ENCODE measurements around the gene EVL. TPM values are rescaled to one million over a fixed set of nuclear protein-coding genes. Genes with fewer than 3 reads are reported as not detected.

The EVL gene
- total and polyA plus RNA-seq, 8 donors, result 23.0 to 68.4 (median 41.3) TPM

DNA sequence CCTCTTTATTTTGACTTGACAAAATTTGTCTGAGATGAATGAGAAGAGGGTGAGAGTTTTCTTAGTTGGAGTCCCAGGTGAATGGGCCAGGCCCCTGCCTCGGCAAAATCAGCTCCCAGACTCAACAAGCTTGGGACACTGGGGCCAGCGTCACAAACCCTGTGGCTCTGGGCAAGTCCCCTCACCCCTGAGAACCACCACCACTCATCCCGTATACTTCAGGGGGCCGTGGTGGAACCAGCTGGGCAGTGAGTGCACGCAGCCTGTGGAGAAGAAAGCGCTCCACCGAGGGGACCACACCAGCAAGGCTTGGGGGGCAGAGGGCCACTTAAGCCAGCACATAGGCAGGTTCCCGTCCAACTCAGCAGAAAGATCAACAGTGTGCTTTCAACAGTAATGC lies 54.0 kb downstream of the EVL start:
- DNase-seq (peak in 1 of 6 donors; percentile 21), ATAC-seq (no peak), FAIRE-seq (no peak)
- WGBS, 2 donors, result 89 to 94% methylated on average over 8 of the region's 8 CpGs
- Histone ChIP-seq H3K9me3 (no peaks in the 10 kb centered on the region), H3K4me1 (no peaks in the 10 kb centered on the region), H3K36me3 (no peaks in the 10 kb centered on the region), H3K27me3 (no peaks in the 10 kb centered on the region), H3K4me3 (no peak overlapping the region), H3K27ac (no peak overlapping the region)
- TF ChIP-seq, protein P1, sequence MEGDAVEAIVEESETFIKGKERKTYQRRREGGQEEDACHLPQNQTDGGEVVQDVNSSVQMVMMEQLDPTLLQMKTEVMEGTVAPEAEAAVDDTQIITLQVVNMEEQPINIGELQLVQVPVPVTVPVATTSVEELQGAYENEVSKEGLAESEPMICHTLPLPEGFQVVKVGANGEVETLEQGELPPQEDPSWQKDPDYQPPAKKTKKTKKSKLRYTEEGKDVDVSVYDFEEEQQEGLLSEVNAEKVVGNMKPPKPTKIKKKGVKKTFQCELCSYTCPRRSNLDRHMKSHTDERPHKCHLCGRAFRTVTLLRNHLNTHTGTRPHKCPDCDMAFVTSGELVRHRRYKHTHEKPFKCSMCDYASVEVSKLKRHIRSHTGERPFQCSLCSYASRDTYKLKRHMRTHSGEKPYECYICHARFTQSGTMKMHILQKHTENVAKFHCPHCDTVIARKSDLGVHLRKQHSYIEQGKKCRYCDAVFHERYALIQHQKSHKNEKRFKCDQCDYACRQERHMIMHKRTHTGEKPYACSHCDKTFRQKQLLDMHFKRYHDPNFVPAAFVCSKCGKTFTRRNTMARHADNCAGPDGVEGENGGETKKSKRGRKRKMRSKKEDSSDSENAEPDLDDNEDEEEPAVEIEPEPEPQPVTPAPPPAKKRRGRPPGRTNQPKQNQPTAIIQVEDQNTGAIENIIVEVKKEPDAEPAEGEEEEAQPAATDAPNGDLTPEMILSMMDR (IDR thresholded peaks at IDR 0.05), result no peak
- intact Hi-C loops (cut with DNase I), result no loop called here

DNA sequence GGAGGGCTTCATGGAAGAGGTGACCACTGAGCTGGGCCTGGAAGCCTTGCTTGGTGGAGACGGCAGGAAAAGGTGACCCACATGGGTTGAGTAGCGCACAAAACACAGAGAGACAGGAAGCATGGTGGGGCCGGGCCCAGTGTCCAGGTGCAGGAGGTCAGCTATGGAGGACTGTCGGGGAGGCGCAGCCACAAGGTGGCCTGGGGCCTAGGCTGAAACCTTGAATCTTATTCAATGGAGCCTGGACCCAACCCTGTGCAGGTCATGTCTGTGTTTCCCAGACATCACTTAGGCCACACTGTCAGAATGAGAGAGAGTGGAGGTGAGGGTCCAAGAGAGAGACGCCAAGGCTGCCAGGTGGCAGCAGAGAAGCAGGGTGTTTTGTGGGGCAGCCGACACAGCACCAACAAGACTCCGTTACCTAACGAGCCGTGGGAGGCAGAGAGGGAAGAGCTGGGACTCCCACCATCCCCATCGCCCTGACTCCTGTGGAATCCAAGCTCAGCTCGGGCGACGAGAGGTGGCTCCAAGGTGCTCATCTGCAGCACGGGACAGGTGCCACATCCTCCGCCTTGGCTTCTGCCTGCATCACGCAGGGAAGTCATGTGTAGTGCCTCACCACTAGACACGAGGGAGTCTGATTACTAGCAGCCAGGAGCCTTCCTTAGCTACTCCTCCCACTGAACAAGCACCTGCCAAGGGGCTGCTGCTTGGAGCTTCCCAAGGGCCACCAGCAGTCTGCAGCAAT lies 55.5 kb downstream of the EVL start:
- no peaks in the 10 kb centered on the region for H3K27me3 ChIP-seq
- TF ChIP-seq, protein P1 (IDR thresholded peaks at IDR 0.05), result no peak
- FAIRE-seq, result no peak
- H3K4me3 ChIP-seq, result no peak overlapping the region
- no peak overlapping the region for H3K27ac ChIP-seq
- intact Hi-C loops (cut with DNase I), result no loop called here
- H3K4me1 ChIP-seq, result no peaks in the 10 kb centered on the region
- no peaks in the 10 kb centered on the region for H3K36me3 ChIP-seq
- no peaks in the 10 kb centered on the region for H3K9me3 ChIP-seq
- WGBS, 2 donors, result 95% methylated on average over 18 of the region's 18 CpGs
- no peak for ATAC-seq
- DNase-seq, result peak in 1 of 6 donors; percentile 30

DNA sequence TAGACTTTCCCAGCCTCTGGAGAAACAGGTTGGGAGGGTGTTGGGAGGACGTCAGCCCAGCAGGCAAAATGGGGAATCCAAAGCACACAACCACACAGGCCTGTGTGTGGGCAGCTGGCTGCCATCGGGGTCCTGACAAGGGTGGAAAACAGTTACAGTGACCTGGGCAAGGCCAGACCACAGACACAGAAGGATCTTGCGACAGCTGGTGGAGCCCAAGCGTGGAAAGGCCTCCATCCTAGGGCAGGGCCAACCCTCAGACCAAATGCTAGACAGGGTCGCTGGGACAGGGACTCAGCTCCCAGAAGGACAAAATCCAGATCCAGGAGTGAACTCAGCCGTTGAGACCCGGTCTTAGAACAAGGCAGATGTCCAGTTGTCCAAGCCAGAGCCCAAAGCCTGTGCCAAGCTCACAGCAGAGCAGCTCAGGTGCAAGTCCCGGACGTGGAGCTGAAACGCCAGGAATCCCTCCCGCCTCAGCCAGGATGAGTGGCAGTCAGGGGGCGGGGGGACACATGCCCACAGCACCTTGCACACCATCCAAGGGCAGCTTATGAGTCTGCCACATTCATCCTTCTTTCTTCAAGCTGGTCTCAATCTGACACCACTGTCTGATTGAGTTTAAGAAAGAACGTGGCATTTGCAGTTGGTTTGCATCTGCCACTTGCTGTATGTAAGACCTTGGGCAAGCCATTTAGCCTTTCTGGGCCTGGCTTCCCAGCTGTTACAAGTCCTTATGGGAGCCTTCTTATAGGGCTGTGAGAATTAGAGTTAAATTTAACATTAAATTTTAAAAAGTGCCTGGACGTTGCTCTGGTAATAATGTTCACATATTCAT lies 56.6 kb downstream of the EVL start:
- no peak overlapping the region for H3K27ac ChIP-seq
- H3K36me3 ChIP-seq, result no peaks in the 10 kb centered on the region
- no peak overlapping the region for H3K4me3 ChIP-seq
- ATAC-seq (no peak), FAIRE-seq (no peak), DNase-seq (peak in 1 of 6 donors; percentile 12)
- intact Hi-C loops (cut with DNase I), result no loop called here
- no peaks in the 10 kb centered on the region for H3K9me3 ChIP-seq
- TF ChIP-seq, protein P1 (IDR thresholded peaks at IDR 0.05), result no peak
- H3K27me3 ChIP-seq, result no peaks in the 10 kb centered on the region
- H3K4me1 ChIP-seq, result no peaks in the 10 kb centered on the region
- WGBS, 2 donors, result 91 to 94% methylated on average over 14 of the region's 14 CpGs

DNA sequence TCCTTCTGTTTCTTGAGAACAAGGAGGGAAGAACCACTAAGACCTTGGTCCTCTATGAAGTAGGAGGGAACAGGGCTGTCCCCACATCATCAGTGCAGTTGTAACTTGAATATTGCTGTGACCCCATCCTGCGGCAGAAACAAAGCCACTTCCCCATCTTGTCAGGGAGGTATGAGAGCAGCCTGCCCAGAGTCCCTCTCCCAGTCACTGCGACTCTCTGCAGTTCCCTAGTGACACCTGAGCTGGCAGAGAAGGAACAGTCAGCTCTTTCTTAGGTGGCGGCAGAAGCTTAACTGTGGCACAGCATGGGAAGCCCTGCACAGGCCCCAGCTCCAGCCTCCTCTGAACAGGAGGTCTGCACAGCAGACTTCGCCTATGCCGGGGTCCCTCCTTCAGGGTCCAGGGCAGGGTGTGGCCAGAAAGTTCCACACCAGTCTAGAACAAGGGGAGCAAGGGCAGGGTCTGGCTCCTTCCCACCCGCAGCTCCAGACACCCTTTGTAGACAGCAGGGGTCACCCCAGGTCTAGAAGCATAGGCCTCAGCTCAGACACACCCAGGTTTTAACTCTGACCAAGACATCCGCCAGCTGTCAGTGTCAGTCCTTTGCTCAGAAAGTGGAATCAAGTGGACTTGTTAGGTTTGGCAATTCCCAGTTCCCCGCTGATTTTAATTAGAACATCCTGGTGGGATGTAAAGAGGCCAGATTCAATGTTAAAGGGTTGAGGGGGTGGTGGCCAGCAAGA lies 57.4 kb downstream of the EVL start:
- TF ChIP-seq, protein P1 (IDR thresholded peaks at IDR 0.05), result no peak
- no peaks in the 10 kb centered on the region for H3K4me1 ChIP-seq
- 88 to 92% methylated on average over 8 of the region's 8 CpGs for WGBS, 2 donors
- H3K27me3 ChIP-seq, result no peaks in the 10 kb centered on the region
- no peak for FAIRE-seq
- H3K9me3 ChIP-seq, result no peaks in the 10 kb centered on the region
- intact Hi-C loops (cut with DNase I), result no loop called here
- H3K36me3 ChIP-seq, result no peaks in the 10 kb centered on the region
- no peak for ATAC-seq
- DNase-seq, result no peak
- no peak overlapping the region for H3K4me3 ChIP-seq
- no peak overlapping the region for H3K27ac ChIP-seq
